Endodermal cell (in vitro differentiated cells): ENCODE results near the gene KDM7A. TPM values are rescaled to one million over a fixed set of nuclear protein-coding genes. Genes with fewer than 3 reads are reported as not detected.

Experiments used
- DNase-seq: peaks from one replicate; pipeline ENCODE4 v3.0.0-alpha.2; 2017
- H3K27ac ChIP-seq: 2 replicates; pipeline ENCODE4 v1.5.1; 2013; ENCODE audit warnings: mild to moderate bottlenecking, low read depth, low read length, moderate library complexity
- H3K27me3 ChIP-seq: 2 replicates; pipeline ENCODE4 v1.6.1; 2013; ENCODE audit warnings: mild to moderate bottlenecking, low read length, moderate library complexity; ENCODE audit not compliant: insufficient read depth, control insufficient read depth, poor library complexity, severe bottlenecking
- H3K36me3 ChIP-seq: 2 replicates; pipeline ENCODE4 v1.7.0; 2013; ENCODE audit warnings: mild to moderate bottlenecking, low read length, moderate library complexity; ENCODE audit not compliant: control insufficient read depth, insufficient read depth
- H3K4me1 ChIP-seq: one replicate; pipeline ENCODE4 v1.7.0; 2013; ENCODE audit warnings: low read length; ENCODE audit not compliant: control insufficient read depth, insufficient read depth
- H3K4me3 ChIP-seq: 2 replicates; pipeline ENCODE4 v1.5.1; 2013; ENCODE audit warnings: mild to moderate bottlenecking, low read length, moderate library complexity
- H3K9ac ChIP-seq: 2 replicates; pipeline ENCODE4 v1.6.1; 2013; ENCODE audit warnings: mild to moderate bottlenecking, low read length, moderate library complexity; ENCODE audit not compliant: poor library complexity, severe bottlenecking; ENCODE audit errors: extremely low read depth
- H3K9me3 ChIP-seq: 2 replicates; pipeline ENCODE4 v1.6.1; 2013; ENCODE audit warnings: mild to moderate bottlenecking, low read length, moderate library complexity; ENCODE audit not compliant: control insufficient read depth
- H3K27ac Mint-ChIP-seq: 2 replicates; pipeline ENCODE4 v1.8.0; 2020; ENCODE audit warnings: mixed read lengths
- H3K27me3 Mint-ChIP-seq: 2 replicates; pipeline ENCODE4 v1.8.0; 2021; ENCODE audit warnings: mild to moderate bottlenecking, mixed read lengths; ENCODE audit not compliant: insufficient read depth
- H3K36me3 Mint-ChIP-seq: 2 replicates; pipeline ENCODE4 v1.8.0; 2020; ENCODE audit warnings: low read depth, mixed read lengths
- H3K4me1 Mint-ChIP-seq: 2 replicates; pipeline ENCODE4 v1.8.0; 2020; ENCODE audit warnings: mixed read lengths
- H3K4me3 Mint-ChIP-seq: 2 replicates; pipeline ENCODE4 v1.8.0; 2020; ENCODE audit warnings: mild to moderate bottlenecking, moderate library complexity, mixed read lengths
- H3K9me3 Mint-ChIP-seq: 2 replicates; pipeline ENCODE4 v1.8.0; 2020; ENCODE audit warnings: mild to moderate bottlenecking, mixed read lengths
- WGBS, 2 experiments: methylation state at CpG; one replicate each; pipeline versions ENCODE4 v1.1.5 to v1.1.7; 2013; ENCODE audit warnings: missing lambda C conversion rate in 2 of 2, mixed read lengths in 1 of 2; ENCODE audit not compliant: insufficient coverage in 1 of 2, insufficient read length in 1 of 2; 5-methylcytosine and 5-hydroxymethylcytosine counted together
- total RNA-seq, 2 donors: library from RNA; stranded (reverse); fragmentation: NEBNext Ultra II Directional in 1 of 2; extraction: Animal tissue kit (Norgen Biotek cat#: 25700) in 1 of 2; gene quantifications; 2 replicates in 1 of 2; 3 replicates in 1 of 2; pipeline ENCODE4 v1.2.1, GENCODE V29; 2021
- TF ChIP-seq, protein P1 (sequence below): fragments of 200-600 bp; sonication (generic); conservative IDR thresholded peaks from 2 replicates; pipeline ENCODE4 v1.5.0; 2021; ENCODE audit warnings: antibody characterized with exemption, mild to moderate bottlenecking

The KDM7A gene
- total RNA-seq, 2 donors from 2014 or later, result 22.9 to 24.5 TPM

- Mint-ChIP-seq H3K4me1 (no peaks in the 10 kb centered on the region), H3K4me3 (no peak overlapping the region)
- WGBS, 2 experiments, result 93 to 95% methylated on average over 3 to 11 of the region's 11 CpGs
These were observed 140.4 kb downstream of the KDM7A start for GRCh38 chr7:140036224-140036962.

GRCh38 chr7:140035400-140036223, 141.2 kb downstream of the KDM7A start:
- WGBS, 2 experiments, result 89 to 94% methylated on average over 4 to 5 of the region's 7 CpGs
- Mint-ChIP-seq H3K27ac (no peak overlapping the region), H3K4me3 (no peak overlapping the region)

More at GRCh38 chr7:140036224-140036962, 140.4 kb downstream of the KDM7A start:
- H3K36me3 Mint-ChIP-seq, result peaks cover 3% of the 10 kb centered on the region
- Histone ChIP-seq H3K9ac (no peak overlapping the region), H3K27me3 (no peaks in the 10 kb centered on the region), H3K36me3 (no peaks in the 10 kb centered on the region), H3K27ac (no peak overlapping the region), H3K4me1 (no peaks in the 10 kb centered on the region), H3K4me3 (no peak overlapping the region), H3K9me3 (no peaks in the 10 kb centered on the region)
- H3K27ac Mint-ChIP-seq, result no peak overlapping the region
- no peak for DNase-seq
- H3K9me3 Mint-ChIP-seq, result no peaks in the 10 kb centered on the region
- no peaks in the 10 kb centered on the region for H3K27me3 Mint-ChIP-seq
- TF ChIP-seq, protein P1, sequence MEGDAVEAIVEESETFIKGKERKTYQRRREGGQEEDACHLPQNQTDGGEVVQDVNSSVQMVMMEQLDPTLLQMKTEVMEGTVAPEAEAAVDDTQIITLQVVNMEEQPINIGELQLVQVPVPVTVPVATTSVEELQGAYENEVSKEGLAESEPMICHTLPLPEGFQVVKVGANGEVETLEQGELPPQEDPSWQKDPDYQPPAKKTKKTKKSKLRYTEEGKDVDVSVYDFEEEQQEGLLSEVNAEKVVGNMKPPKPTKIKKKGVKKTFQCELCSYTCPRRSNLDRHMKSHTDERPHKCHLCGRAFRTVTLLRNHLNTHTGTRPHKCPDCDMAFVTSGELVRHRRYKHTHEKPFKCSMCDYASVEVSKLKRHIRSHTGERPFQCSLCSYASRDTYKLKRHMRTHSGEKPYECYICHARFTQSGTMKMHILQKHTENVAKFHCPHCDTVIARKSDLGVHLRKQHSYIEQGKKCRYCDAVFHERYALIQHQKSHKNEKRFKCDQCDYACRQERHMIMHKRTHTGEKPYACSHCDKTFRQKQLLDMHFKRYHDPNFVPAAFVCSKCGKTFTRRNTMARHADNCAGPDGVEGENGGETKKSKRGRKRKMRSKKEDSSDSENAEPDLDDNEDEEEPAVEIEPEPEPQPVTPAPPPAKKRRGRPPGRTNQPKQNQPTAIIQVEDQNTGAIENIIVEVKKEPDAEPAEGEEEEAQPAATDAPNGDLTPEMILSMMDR, result no peak

More at GRCh38 chr7:140035400-140036223, 141.2 kb downstream of the KDM7A start:
- no peak overlapping the region for H3K27ac ChIP-seq
- no peaks in the 10 kb centered on the region for H3K4me1 ChIP-seq
- no peaks in the 10 kb centered on the region for H3K9me3 ChIP-seq
- Mint-ChIP-seq H3K9me3 (no peaks in the 10 kb centered on the region), H3K36me3 (no peaks in the 10 kb centered on the region), H3K27me3 (no peaks in the 10 kb centered on the region), H3K4me1 (no peaks in the 10 kb centered on the region)
- no peak overlapping the region for H3K4me3 ChIP-seq
- H3K9ac ChIP-seq, result no peak overlapping the region
- H3K36me3 ChIP-seq, result no peaks in the 10 kb centered on the region
- no peaks in the 10 kb centered on the region for H3K27me3 ChIP-seq
- no peak for DNase-seq
- TF ChIP-seq, protein P1, result no peak

Other genes with a start within 250 kb of the KDM7A start
- gene PARP12, start 114.0 kb downstream of the KDM7A start, total RNA-seq, result 10 to 100 TPM in 1 of 2 donors, 1 to 10 TPM in 1; 9.4 to 10.4 TPM
- 10 to 100 TPM; 55.4 to 60.5 TPM for gene SLC37A3, start 221.5 kb upstream of the KDM7A start, total RNA-seq
- 1 to 10 TPM; 5.1 to 5.7 TPM for gene RAB19, start 227.1 kb upstream of the KDM7A start, total RNA-seq